OCI-M2 (cell line): Measurements from ENCODE around the gene PPT1.
"Not testable (repeated sequence)": the region's sequence is repeated elsewhere in the genome, so short reads cannot be mapped to it uniquely, and the experiment has no call there.

ENCODE experiments used
- DNase-seq: peaks from one replicate; lab custom pipeline; 2025; ENCODE audit not compliant: unreplicated experiment; lab: John Stamatoyannopoulos, UW

The PPT1 gene

DNA sequence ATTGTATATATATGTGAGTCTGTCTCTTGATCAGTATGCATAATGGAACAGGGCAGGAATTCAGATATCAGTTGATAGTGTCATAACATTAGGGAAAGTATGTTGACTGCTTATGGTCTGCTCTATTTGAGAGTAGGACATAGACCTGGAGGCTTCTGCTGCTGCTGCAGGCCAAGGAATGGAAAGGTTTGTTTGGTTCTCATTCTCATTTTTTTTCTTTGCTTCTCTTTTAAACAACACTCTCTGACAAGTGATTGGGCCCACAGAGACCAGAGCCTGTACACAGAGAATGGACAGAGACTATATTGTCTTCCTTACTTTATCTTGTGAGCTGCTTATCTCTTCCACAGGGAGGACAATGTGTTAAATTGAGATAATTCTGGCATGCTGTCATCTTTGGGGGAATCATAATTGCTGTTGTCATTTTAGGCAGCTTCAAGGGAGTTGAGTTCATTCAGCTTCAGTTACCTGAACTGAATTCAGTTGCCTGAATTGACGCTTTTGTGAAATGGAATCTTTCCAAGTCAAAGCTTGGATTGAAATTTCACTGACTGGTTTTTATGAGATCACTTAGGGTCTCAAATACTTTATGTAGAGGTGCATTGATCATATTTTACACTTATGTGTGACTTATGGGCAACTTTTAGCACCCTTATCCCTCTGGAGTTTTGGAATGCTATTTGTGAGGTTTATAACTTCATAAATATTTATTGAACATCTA is 39.6 kb downstream of the PPT1 start:
- no peak for DNase-seq

DNA sequence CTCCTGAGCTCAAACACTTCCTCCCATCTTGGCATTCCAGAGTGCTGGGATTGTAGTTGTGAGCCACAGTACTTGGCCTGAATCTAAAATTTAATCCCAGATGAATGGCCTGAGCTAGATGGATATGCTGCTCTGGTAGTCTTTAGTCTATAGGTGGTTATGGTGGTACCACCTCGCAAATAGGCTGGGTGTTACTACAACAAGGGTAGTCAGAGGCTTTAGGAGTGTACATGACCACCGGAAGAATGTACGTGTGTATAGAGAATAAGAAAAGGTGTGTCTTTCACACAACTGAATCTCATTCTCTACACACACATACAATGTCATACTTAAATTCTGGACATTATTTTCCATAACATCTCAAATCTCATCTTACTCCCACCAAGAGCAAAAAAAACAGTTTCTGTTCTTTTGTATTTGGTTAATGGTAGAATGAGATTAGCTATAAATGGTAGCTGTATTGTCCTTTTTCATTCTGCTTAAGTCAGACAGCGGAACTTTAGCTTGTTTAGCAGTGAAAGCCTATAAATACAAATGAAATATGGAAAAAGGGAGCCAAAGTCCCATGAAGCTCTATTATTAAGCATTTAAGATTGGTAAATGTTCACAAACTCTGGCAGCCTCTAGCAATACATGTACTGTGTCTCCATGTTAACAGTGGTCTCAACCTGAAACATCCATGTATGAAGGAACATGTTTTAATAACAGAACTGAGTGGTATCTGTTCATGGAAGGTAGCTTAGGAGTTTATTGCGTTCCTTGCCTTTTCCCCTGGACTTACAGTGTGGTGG is 40.3 kb downstream of the PPT1 start:
- DNase-seq: no peak

DNA sequence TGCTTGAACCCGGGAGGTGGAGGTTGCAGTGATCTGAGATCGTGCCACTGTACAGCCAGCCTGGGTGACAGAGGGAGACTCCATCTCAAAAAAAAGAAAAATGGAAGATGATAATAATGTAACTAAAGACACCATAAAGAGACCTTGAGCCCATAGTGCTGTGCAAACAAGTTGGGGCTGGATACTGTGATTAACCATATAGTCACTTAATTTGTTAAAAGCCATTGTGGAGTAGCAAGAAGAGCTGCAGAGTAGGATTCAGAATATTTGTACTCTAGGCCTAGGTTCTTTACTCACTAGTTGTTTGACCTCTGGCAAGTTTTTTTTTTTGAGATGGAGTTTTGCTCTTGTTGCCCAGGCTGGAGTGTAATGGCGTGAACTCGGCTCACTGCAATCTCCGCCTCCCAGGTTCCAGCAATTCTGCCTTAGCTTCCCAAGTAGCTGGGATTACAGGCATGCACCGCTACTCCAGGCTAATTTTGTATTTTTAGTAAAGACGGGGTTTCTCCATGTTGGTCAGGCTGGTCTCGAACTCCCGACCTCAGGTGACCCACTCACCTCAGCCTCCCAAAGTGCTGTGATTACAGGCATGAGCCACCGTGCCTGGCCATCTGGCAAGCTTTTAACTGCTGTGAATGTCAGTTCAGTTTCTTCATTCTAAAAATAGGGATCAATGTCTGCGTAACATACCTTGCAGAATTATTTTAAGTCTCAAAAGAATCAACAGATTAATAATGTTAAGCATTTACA is 43.7 kb downstream of the PPT1 start:
- no peak for DNase-seq

DNA sequence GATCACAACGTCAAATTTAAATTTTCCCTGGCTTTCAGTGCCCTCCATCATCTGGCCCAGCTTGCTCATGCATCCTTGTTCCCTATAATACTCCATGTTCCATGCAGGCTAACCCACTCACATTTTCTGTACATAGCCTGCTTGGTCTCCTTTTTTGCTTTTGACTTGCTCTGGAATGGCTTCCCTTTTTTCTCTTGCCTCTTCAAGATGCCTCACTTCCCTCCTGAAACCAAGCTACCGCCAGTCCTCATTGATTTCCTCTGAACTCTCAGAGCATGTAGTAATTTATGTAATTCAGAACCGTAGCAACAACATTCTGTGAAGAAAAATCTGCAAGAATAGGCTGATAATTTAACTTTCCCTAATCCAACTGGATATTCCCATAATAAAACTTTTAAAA is 46.2 kb downstream of the PPT1 start:
- no peak for DNase-seq

DNA sequence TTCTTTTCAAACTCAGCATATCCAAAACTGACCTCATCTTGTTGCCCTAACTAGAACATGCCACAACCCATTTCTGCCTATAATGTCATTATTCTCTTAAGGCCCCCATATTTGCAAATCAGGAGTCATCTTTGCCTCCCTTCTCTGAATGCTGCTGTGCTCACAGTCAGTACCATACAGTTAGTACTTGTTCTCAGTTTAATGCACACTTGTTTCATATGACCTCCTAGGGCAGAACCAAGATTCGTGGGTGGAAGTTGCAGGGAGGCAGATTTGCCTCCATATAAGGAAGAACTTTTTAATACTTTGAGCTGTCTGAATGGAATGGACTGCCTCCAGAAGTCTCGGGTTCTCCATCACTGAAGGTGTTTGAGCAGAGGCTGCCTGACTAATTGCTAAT is 47.3 kb downstream of the PPT1 start:
- no peak for DNase-seq

DNA sequence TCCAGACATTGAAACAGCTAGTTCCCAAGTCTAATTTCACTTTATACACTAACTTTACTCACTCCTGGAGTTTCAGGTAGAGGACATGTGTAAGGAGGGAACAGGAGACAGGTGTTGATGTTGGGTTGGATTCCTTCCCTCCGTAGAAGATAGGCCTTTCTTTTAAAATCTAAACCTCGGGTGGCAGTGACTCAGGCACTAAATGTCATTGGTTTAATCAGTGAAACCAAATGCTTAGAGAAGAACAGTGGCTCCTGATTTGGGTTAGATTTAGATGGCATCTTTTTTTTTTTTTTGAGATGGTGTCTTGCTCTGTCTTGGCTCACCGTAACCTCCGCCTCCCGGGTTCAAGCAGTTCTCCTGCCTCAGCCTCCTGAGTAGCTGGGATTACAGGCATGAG is 49.3 kb downstream of the PPT1 start:
- no peak for DNase-seq

DNA sequence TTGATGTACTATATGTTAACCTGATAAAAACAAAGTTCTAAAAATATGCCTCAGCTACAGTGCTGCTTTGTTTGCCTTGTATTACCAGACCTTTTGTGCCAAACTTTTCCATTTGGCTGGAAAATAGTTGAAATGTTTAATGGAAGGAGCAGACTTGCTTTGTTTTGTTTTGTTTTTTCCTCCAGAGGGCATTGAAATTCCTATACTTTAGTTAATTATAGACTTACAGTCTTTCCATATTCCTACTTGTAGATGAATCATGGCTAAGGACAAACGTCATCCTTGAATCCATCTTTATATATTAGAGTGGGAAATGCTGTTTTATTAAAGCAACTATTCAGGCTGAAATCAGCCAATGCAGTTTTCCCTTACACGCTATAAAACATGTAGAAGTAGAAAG is 49.8 kb downstream of the PPT1 start:
- no peak for DNase-seq

DNA sequence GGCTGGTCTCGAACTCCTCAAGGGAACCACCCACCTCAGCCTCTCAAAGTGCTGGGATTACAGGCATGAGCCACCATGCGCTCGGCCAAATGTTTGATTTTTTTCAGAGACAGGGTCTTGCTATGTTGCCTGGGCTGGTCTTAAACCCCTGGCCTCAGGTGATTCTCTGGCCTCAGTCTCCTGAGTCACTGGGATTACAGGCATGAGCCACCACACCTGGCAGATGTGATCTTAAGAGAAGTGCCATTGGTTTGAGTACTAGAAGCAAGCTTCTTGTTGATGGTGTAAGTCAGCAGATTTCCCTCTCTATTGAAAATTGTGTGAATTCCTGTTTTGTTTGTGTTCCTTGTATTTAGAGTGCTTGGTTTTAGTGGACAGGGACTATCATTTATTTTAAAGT is 51.3 kb downstream of the PPT1 start:
- DNase-seq: no peak

DNA sequence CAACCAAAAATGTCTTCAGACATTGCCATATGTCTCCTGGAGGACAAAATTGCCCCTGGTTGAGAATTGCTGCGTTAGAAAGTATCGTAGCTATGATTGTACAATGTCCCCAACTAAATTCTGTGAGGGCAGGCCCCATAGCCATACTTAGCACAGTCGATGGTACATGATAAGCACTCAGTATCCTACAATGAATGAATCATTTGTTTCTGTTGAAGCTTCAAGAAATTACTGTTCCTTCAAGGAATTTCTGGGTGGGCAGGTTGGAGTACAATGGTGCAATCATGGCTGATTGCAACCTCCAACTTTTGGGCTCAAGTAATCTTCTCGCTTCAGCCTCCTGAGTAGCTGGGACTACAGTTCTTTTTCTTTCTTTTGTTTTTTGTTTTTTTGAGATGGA is 51.9 kb downstream of the PPT1 start:
- DNase-seq: no peak

DNA sequence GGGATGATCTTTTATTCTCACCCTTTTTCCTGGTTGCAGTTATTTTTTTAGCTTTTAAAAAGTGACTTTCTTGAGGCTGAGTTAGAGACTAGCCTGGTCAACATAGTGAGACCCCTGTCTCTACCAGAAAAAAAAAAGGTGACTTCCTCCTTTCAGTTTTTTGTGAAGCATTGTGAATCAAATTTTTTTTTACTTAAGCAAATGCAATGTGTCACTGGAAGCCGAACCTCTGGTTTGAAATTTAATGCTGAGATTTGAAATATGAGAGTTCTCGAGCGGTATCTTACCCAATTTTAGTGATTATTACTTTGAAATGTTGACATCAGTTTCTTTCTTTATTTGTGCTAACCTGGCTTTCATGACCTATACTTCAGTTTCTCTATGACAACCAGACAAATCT is 52.9 kb downstream of the PPT1 start:
- DNase-seq: no peak

DNA sequence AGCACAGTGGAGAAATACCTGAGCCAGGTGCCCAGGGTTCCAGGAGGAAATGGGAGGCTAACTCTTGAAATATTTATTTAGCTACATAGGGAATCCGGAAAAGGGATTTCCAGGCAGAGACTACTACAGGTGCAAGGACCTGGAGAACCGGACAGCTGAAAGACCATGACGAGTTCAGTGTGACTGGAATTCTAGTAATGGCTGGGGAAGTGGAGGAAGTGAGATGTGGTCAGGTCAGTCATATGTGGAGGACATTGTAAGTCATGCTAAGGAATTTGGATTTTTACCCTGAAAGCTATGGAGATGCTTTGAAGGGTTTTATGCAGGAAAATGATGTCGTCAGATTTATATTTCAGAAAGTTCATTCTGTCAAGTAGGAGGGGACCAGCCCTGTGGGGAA is 54.7 kb downstream of the PPT1 start:
- no peak for DNase-seq

DNA sequence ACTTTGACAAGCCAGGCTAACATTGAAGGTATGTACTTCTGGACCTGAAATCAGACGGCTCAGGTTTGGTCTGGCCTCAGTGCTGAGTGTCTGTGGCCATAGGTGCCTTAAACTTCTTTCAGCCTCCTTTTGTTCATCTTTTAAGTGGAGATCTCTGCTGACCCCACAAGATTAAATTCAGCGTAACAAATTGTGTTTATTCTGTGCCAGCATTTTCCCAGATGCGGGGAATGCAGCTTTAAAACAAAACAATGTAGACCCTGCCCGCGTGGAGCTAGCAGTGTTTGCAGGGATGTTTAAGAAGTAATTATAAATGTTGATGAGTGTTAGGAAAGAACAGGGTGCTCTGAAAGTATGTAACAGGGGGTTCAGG is 55.6 kb downstream of the PPT1 start:
- no peak for DNase-seq

DNA sequence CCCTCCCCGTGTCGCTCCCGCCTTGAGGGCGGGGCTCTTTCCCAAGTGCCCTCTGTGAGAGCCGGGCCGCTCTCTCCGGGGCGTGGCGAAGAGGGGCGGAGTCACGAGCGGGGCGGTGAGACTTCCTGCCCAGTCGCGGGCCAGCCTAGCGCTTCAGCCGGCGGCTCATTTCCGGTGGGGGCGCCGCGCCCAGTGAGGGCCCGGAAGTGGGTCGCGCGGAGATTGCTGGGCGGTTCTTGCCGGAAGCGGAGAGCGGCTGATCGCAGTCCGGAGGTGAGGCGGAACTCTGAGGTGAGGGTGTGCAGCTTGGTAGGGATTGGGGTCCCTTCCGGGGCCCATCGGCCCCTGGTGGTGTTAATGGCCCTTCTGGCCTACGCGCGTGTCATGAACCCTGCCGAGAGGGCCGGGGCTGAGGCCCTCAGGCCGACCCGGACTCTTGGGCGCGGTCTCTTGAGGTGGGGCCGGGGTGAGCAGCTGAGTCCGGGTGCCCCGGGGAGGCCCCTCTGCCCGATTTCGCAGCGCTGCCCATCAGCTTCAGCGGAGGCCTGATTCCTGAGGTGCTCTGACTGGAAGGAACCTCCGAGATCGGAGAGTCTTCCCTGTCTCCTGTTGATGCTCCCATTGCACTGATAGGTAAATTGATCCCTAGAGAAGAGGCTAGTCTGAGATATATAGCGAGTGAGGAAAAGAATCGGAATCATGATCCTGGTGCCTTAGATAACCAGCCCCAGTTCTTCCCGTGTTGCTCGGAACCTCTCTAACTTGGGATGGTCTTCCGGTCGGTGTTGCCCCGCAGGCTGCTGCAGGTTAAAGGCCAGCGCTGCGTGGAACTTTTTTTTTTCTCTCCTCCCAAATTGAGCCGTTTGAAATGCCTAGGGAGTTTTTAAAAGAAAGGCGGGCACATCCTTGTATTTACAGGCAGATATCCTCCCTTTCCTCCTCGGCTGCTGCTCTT is 56.3 kb downstream of the PPT1 start, which contains the start of gene CAP1:
Gene CAP1 (plus strand): TSS at position 219 of the 955 bp plus-strand sequence. CDS start 18,618 bp downstream, outside the sequence.
- DNase-seq: peak; percentile 90

DNA sequence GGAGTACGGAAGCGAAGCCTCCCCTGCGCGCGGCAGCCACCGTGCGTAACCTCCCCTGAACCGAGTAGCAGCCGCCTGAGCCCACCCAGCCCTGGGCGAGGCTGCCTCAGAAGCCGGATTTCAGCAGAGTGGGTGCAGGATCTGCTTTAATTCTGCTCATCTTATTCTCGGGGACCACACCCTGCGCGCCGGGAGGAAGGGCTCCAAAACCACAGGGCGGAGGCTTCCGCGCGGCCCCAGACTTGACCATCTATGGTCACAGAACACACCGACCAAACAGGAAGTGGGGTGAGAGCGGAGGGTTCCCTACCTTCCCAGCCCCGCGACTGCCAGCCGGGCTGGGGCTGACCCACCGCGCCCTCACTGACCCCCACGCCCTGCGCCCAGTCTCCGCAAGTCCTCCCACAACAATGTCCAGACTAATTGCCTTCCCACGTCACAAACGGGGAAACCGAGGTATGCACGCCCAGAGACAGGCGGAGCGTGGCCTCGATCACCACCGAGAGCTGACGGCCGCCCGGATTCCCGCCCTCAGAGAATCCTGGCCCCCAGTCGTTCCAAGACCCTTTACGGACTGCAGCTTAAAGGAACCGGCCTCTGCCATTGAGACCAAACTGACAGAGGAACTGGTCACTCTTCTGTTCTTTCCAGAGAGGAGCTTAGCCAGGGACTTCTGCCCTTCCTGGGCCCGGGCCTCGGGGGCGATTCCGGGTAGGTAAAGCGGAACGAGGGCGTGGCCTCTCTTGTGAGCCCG is 57.1 kb downstream of the PPT1 start:
- no peak for DNase-seq

DNA sequence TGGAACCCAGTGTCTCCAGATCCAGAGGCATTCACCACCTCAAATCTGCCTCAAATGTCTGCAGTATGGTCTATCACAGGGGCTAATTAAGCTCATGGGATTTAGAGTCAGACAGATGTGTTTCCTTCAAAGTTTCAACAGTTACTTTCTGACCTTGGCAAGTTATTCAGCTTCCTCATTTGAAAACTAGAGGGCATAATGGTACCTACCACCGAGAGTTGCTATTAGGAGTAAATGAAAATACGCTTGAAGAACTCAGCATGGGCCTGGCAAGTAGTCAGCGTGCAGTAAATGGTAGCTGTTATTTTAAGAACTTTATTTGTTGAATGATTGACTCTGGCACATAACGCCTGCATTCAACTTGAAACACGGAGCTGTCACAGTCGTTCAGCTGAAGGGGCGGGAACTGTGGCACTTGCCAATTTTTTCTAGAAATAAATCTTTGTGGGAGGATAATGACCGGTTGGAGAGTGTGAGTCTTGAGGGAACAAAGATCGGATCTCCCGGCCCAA is 57.8 kb downstream of the PPT1 start:
- DNase-seq: no peak

DNA sequence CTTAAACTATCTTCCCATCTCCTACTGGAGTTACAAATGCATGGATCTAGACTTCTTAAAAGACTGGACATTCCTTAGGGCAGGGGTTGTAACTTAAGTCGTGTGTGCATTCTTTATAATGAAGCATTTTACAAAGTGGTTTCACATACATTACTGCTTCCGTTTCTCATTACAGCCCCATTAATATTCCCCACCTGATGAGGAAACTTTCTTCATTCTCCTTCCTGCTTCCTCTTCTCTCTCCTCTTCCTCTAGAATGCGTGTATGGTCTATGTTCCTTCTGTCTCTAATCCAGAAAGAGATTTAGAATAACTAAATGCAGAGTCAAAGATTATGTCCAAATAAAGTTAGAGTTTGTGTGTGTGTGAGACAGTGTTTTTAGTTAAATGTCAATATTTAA is 58.4 kb downstream of the PPT1 start:
- DNase-seq: no peak

DNA sequence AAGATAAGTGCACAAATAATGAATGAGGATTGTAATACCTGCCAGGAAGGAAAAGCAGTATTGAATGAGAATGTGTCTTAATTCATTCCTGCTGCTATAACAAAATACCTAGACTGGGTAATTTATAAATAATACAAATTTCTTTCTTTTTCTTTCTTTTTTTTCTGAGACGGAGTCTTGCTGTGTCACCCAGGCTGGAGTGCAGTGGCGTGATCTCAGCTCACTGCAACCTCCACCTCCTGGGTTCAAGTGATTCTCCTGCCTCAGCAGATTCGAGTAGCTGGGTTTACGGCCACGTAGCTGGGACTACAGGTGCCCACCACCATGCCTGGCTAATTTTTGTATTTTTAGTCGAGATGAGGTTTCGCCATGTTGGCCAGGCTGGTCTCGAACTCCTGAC is 59.8 kb downstream of the PPT1 start:
- DNase-seq: not testable (repeated sequence)

DNA sequence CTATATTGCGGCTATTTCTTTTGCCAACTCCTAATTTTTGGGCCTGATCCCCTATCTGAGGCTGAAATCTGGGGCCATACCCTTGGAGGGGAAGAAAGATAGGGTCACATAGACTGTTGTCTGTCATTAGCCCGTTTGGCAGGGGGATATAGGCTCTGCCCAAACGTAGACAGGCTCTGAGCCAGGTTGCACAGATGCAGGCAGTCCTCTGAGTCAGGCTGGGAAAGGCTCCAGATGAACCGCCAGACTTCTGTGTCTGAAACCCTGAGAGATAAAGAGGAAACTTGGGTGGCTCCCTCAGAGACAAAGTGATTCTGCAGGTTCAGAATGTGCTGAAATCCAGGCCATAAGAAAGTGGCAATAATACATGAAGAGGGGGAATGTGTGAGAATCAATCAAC is 60.5 kb downstream of the PPT1 start:
- no peak for DNase-seq

DNA sequence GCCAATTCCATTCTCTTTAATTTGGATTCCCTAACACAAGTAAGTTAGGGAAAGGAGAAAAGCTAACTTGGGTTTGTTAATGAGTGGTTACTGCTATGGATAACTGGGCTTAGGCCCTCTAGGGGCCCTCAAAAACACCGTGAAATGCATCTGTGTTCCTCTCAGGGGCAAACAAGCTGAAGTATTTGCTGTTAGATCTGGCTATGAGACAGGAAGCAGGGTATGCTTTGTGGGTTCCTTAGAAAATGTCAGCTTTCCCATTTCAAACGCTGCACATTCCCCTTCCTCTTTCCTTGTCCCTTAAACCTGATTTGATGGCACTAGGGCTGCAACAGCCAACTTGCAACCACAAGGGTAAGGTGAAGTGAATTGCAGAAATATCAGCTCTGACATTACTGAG is 62.2 kb downstream of the PPT1 start:
- DNase-seq: no peak
